HG02840 (cell line): ENCODE measurements around the gene PYGO1.
"Not testable (repeated sequence)": the region's sequence is repeated elsewhere in the genome, so short reads cannot be mapped to it uniquely, and the experiment has no call there.

Experiments used
- ATAC-seq: cut with Tn5 transposase; IDR thresholded peaks from one replicate; pipeline ENCODE4 v1.9.1; 2021; ENCODE audit warnings: mild to moderate bottlenecking, moderate library complexity, moderate number of reproducible peaks; ENCODE audit not compliant: unreplicated experiment, low FRiP score

The PYGO1 gene

GRCh38 chr15:55513621-55514413 is 74.3 kb downstream of the PYGO1 start:
- not testable (repeated sequence) for ATAC-seq

GRCh38 chr15:55513152-55513551 is 75.0 kb downstream of the PYGO1 start:
- no peak for ATAC-seq

GRCh38 chr15:55507567-55507966 is 80.6 kb downstream of the PYGO1 start:
- no peak for ATAC-seq

- ATAC-seq: not testable (repeated sequence)
Observed at GRCh38 chr15:55505407-55505806, 82.7 kb downstream of the PYGO1 start.

GRCh38 chr15:55499151-55499550 is 89.0 kb downstream of the PYGO1 start:
- ATAC-seq: no peak

GRCh38 chr15:55498109-55498938 is 89.8 kb downstream of the PYGO1 start:
- ATAC-seq: peak; percentile 91

DNA sequence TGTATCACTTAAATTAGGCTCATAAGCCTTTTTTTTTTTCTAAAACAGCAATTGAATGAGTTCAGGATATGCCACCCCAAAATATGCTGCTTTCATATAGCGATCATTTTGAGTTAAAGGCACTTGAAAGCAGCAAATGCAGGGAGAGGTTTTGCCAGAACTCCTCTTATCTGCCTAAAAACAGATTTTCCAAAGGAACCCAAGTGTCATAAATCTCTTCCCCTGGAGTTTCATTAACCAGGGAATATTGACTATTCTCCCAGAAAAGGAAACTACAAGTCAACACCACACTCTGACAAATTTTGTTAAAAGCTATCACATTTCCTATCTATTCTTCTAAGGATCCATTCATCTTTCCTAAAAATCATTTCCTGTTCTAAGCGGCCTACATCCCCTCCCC is 91.4 kb downstream of the PYGO1 start:
- ATAC-seq: no peak

DNA sequence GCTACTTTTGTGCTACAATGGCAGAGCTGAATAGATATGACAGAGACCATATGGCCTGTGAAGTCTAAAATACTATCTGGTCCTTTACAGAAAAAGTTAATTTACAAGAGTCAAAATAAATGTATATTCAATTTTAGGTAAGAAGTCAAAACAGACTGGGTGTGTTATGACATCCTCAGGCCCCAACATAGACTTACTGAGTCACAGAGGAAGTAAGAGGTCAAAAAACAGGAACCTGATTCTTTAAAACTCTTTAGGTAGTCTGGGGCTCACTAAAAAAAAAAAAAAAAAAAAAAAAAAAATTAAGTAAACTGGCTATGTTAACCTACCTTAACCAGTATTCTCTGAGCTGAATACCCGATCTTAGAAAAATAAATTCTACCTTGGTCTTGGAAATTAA is 93.2 kb downstream of the PYGO1 start:
- no peak for ATAC-seq

DNA sequence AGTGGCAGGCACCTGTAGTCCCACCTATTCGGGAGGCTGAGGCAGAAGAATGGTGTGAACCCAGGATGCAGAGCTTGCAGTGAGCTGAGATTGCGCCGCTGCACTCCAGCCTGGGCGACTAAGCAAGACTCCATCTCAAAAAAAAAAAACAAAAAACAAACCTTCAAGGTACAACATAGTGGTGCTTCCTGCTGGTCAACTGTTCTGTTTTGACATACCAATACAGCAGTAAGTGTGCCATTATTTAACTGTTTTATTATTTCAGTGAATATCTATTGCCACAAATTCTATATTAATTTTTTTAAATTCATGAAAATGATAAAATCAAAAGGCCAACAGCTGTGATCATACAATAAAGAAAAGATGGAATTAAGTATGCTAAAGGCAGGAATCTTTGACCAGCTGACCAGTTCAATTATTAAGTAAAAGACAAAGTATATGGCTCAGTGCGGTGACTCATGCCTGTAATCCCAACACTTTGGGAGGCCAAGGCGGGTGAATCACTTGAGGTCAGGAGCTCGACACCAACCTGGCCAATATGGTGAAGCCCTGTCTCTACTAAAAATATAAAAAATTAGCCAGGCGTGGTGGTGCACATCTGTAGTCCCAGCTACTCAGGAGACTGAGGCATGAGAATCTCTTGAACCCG is 99.1 kb downstream of the PYGO1 start:
- not testable (repeated sequence) for ATAC-seq
